ENCODE results near the gene SLC16A8.
"Not testable (repeated sequence)": the region's sequence is repeated elsewhere in the genome, so short reads cannot be mapped to it uniquely, and the experiment has no call there.

The SLC16A8 gene

GRCh38 chr22:38038890-38039812 lies 44.8 kb downstream of the SLC16A8 start:
- no peaks in the 10 kb centered on the region for H3K36me3 ChIP-seq (ENCODE audit: insufficient read depth, low read length)
- H3K9ac ChIP-seq (ENCODE audit: insufficient read length) = no peak overlapping the region
- H3K27ac ChIP-seq = no peak overlapping the region
- no peaks in the 10 kb centered on the region for H3K9me3 ChIP-seq (ENCODE audit: low read depth, low read length)
- DNase-seq (ENCODE audit: low read depth, low spot score) = no peak
- no peak overlapping the region for H3K4me3 ChIP-seq
- TF ChIP-seq EZH2 (IDR thresholded peaks at IDR 0.05) (no peak), POLR2AphosphoS5 (IDR thresholded peaks at IDR 0.05; ENCODE audit: borderline replicate concordance, low read depth, low read length) (no peak), FOXP2 (optimal IDR thresholded peaks at IDR 0.05; ENCODE audit: control extremely low read depth, extremely low read length, insufficient read depth) (no peak)

GRCh38 chr22:38038426-38038825 lies 45.6 kb downstream of the SLC16A8 start:
- DNase-seq (ENCODE audit: low read depth, low spot score) = no peak
- Histone ChIP-seq H3K36me3 (ENCODE audit: insufficient read depth, low read length) (no peaks in the 10 kb centered on the region), H3K9ac (ENCODE audit: insufficient read length) (no peak overlapping the region), H3K9me3 (ENCODE audit: low read depth, low read length) (no peaks in the 10 kb centered on the region), H3K27ac (no peak overlapping the region), H3K4me3 (no peak overlapping the region)
- TF ChIP-seq EZH2 (IDR thresholded peaks at IDR 0.05) (no peak), FOXP2 (optimal IDR thresholded peaks at IDR 0.05; ENCODE audit: control extremely low read depth, extremely low read length, insufficient read depth) (no peak), POLR2AphosphoS5 (IDR thresholded peaks at IDR 0.05; ENCODE audit: borderline replicate concordance, low read depth, low read length) (no peak)

GRCh38 chr22:38037367-38038150 lies 46.4 kb downstream of the SLC16A8 start:
- DNase-seq (ENCODE audit: low read depth, low spot score); H3K4me3 ChIP-seq; H3K9ac ChIP-seq (ENCODE audit: insufficient read length); H3K27ac ChIP-seq; H3K36me3 ChIP-seq (ENCODE audit: insufficient read depth, low read length); H3K9me3 ChIP-seq (ENCODE audit: low read depth, low read length): not testable (repeated sequence)

- TF ChIP-seq FOXP2 (optimal IDR thresholded peaks at IDR 0.05; ENCODE audit: control extremely low read depth, extremely low read length, insufficient read depth) = no peak
- no peak for TF ChIP-seq POLR2AphosphoS5 (IDR thresholded peaks at IDR 0.05; ENCODE audit: borderline replicate concordance, low read depth, low read length)
- TF ChIP-seq EZH2 (IDR thresholded peaks at IDR 0.05) = no peak
- Histone ChIP-seq H3K36me3 (ENCODE audit: insufficient read depth, low read length) (no peaks in the 10 kb centered on the region), H3K27ac (no peak overlapping the region), H3K9ac (ENCODE audit: insufficient read length) (no peak overlapping the region), H3K4me3 (no peak overlapping the region), H3K9me3 (ENCODE audit: low read depth, low read length) (no peaks in the 10 kb centered on the region)
- no peak for DNase-seq (ENCODE audit: low read depth, low spot score)
Measured at GRCh38 chr22:38036392-38037062, 47.5 kb downstream of the SLC16A8 start.

- Histone ChIP-seq H3K9ac (ENCODE audit: insufficient read length) (no peak overlapping the region), H3K27ac (no peak overlapping the region), H3K36me3 (ENCODE audit: insufficient read depth, low read length) (no peaks in the 10 kb centered on the region), H3K4me3 (no peak overlapping the region), H3K9me3 (ENCODE audit: low read depth, low read length) (no peaks in the 10 kb centered on the region)
- no peak for DNase-seq (ENCODE audit: low read depth, low spot score)
- TF ChIP-seq POLR2AphosphoS5 (IDR thresholded peaks at IDR 0.05; ENCODE audit: borderline replicate concordance, low read depth, low read length) (no peak), FOXP2 (optimal IDR thresholded peaks at IDR 0.05; ENCODE audit: control extremely low read depth, extremely low read length, insufficient read depth) (no peak), EZH2 (IDR thresholded peaks at IDR 0.05) (no peak)
Measured at GRCh38 chr22:38035530-38035885, 48.5 kb downstream of the SLC16A8 start.

- Histone ChIP-seq H3K4me3 (no peak overlapping the region), H3K9me3 (ENCODE audit: low read depth, low read length) (no peaks in the 10 kb centered on the region), H3K9ac (ENCODE audit: insufficient read length) (no peak overlapping the region), H3K27ac (no peak overlapping the region), H3K36me3 (ENCODE audit: insufficient read depth, low read length) (no peaks in the 10 kb centered on the region)
- TF ChIP-seq EZH2 (IDR thresholded peaks at IDR 0.05) (no peak), POLR2AphosphoS5 (IDR thresholded peaks at IDR 0.05; ENCODE audit: borderline replicate concordance, low read depth, low read length) (no peak), FOXP2 (optimal IDR thresholded peaks at IDR 0.05; ENCODE audit: control extremely low read depth, extremely low read length, insufficient read depth) (no peak)
- peak; percentile 24 for DNase-seq (ENCODE audit: low read depth, low spot score)
Measured at GRCh38 chr22:38034884-38035529, 49.0 kb downstream of the SLC16A8 start.

GRCh38 chr22:38034278-38034882 lies 49.6 kb downstream of the SLC16A8 start:
- TF ChIP-seq EZH2 (IDR thresholded peaks at IDR 0.05) = no peak
- no peak for TF ChIP-seq POLR2AphosphoS5 (IDR thresholded peaks at IDR 0.05; ENCODE audit: borderline replicate concordance, low read depth, low read length)
- no peak for TF ChIP-seq FOXP2 (optimal IDR thresholded peaks at IDR 0.05; ENCODE audit: control extremely low read depth, extremely low read length, insufficient read depth)
- H3K9me3 ChIP-seq (ENCODE audit: low read depth, low read length) = no peaks in the 10 kb centered on the region
- no peak overlapping the region for H3K27ac ChIP-seq
- no peak for DNase-seq (ENCODE audit: low read depth, low spot score)
- no peak overlapping the region for H3K9ac ChIP-seq (ENCODE audit: insufficient read length)
- H3K36me3 ChIP-seq (ENCODE audit: insufficient read depth, low read length) = no peaks in the 10 kb centered on the region
- no peak overlapping the region for H3K4me3 ChIP-seq
